Dendritic cell treated with granulocyte-macrophage colony-stimulating factor and Interleukin-4, amounts not matched to agents 40 ng/mL and 50 ng/mL, for 4 days (primary cell): ENCODE measurements around the gene FGGY.
"Not testable (repeated sequence)": the region's sequence is repeated elsewhere in the genome, so short reads cannot be mapped to it uniquely, and the experiment has no call there.

Experiments
- H3K27ac Mint-ChIP-seq: one replicate; pipeline ENCODE4 v1.8.0; 2022; ENCODE audit warnings: mild to moderate bottlenecking, mixed read lengths
- H3K27me3 Mint-ChIP-seq: one replicate; pipeline ENCODE4 v1.8.0; 2022; ENCODE audit warnings: mild to moderate bottlenecking, mixed read lengths
- H3K36me3 Mint-ChIP-seq: one replicate; pipeline ENCODE4 v1.8.0; 2022; ENCODE audit warnings: low read depth, mixed read lengths
- H3K4me1 Mint-ChIP-seq: one replicate; pipeline ENCODE4 v1.8.0; 2022; ENCODE audit warnings: low read depth, mixed read lengths
- H3K4me3 Mint-ChIP-seq: one replicate; pipeline ENCODE4 v1.8.0; 2022; ENCODE audit warnings: mild to moderate bottlenecking, moderate library complexity, mixed read lengths
- H3K9me3 Mint-ChIP-seq: one replicate; pipeline ENCODE4 v1.8.0; 2022; ENCODE audit warnings: mixed read lengths
- intact Hi-C: fragments of 100-400 bp; cut with micrococcal nuclease; formaldehyde crosslinking; loops from one replicate; pipeline ENCODE4 v1.15.0; 2022

FGGY gene

GRCh38 chr1:59554011-59554663, 257.2 kb downstream of the FGGY start:
- Mint-ChIP-seq H3K27ac (no peak overlapping the region), H3K27me3 (no peaks in the 10 kb centered on the region), H3K36me3 (peaks cover 21% of the 10 kb centered on the region), H3K4me3 (no peak overlapping the region), H3K9me3 (peaks cover 39% of the 10 kb centered on the region), H3K4me1 (peaks cover 35% of the 10 kb centered on the region)
- intact Hi-C loops, result no loop called here

DNA sequence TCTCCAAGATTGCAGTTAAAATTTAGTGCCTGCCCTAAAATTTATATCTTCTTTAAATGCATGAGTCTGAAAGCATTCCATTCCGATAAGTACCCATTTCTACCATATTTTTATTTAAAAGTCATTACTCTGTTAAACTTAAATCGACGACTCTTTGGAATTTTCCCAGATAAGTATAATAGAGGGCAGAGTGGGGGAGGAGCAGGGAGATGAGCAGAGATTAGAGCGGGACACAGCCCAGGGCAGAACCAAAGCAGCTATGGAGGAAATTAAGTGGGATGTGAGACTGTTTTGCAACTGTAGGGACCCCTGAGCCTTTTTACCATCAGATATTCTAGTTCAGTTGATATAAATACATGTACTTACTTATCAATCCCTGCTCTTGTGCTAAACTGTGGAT, 257.9 kb downstream of the FGGY start:
- no peak overlapping the region for H3K4me3 Mint-ChIP-seq
- peaks cover 32% of the 10 kb centered on the region for H3K4me1 Mint-ChIP-seq
- H3K27ac Mint-ChIP-seq, result no peak overlapping the region
- H3K27me3 Mint-ChIP-seq, result no peaks in the 10 kb centered on the region
- H3K36me3 Mint-ChIP-seq, result peaks cover 21% of the 10 kb centered on the region
- intact Hi-C loops, result no loop called here
- peaks cover 41% of the 10 kb centered on the region for H3K9me3 Mint-ChIP-seq

- Mint-ChIP-seq H3K9me3 (peaks cover 41% of the 10 kb centered on the region), H3K4me3 (no peak overlapping the region), H3K27ac (no peak overlapping the region), H3K27me3 (no peaks in the 10 kb centered on the region), H3K4me1 (peaks cover 26% of the 10 kb centered on the region), H3K36me3 (peaks cover 21% of the 10 kb centered on the region)
- intact Hi-C loops, result no loop called here
Observed at GRCh38 chr1:59556398-59556797, 259.5 kb downstream of the FGGY start.

DNA sequence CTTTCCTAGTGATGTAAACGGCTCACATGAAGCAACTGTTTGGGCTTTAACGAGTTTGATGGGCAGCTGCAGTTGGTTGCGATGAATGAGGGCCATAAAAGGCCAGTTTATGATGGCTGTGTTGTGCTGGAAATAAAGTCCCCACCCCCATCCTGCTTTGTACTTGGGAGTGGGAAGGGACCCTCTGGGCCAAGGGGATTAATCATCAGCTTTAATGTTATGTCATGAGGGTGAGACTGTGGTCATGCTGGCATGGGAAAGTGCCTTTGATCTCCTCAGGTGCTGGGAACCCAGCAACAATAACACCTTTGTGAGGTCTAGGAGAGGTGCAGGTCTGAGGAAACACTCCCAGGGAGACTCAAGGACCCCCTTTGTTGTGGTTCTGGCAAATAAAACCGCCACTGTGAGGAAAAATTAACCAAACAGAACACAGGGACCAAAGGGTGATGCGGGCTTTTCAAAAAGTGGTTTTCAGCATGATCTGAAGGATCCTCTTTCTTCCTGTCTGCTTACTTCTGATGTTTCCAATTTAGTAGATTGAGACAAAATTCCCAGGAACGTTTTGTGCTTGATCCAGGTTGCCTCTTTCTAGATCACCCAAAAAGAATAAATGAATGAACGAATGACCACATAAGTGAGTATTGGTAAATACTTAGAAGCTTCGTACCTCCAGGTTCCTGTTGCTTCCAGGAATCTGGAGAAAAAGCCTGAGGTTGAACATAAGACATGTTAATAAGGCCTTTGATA, 260.1 kb downstream of the FGGY start:
- intact Hi-C loops, result no loop called here
- no peak overlapping the region for H3K27ac Mint-ChIP-seq

GRCh38 chr1:59557549-59557885, 260.6 kb downstream of the FGGY start:
- H3K27me3 Mint-ChIP-seq, result no peaks in the 10 kb centered on the region
- intact Hi-C loops, result no loop called here

More for the DNA sequence above, 260.1 kb downstream of the FGGY start:
- peaks cover 21% of the 10 kb centered on the region for H3K4me1 Mint-ChIP-seq
- peaks cover 21% of the 10 kb centered on the region for H3K36me3 Mint-ChIP-seq
- no peaks in the 10 kb centered on the region for H3K27me3 Mint-ChIP-seq
- H3K4me3 Mint-ChIP-seq, result no peak overlapping the region
- peaks cover 38% of the 10 kb centered on the region for H3K9me3 Mint-ChIP-seq

GRCh38 chr1:59558580-59558979, 261.7 kb downstream of the FGGY start:
- H3K27me3 Mint-ChIP-seq, H3K4me3 Mint-ChIP-seq, intact Hi-C loops, H3K4me1 Mint-ChIP-seq, H3K27ac Mint-ChIP-seq: not testable (repeated sequence)
- Mint-ChIP-seq H3K9me3 (peaks cover 38% of the 10 kb centered on the region), H3K36me3 (peaks cover 21% of the 10 kb centered on the region)

More at GRCh38 chr1:59557549-59557885, 260.6 kb downstream of the FGGY start:
- H3K4me3 Mint-ChIP-seq, result no peak overlapping the region
- peaks cover 16% of the 10 kb centered on the region for H3K4me1 Mint-ChIP-seq
- peaks cover 38% of the 10 kb centered on the region for H3K9me3 Mint-ChIP-seq
- peaks cover 21% of the 10 kb centered on the region for H3K36me3 Mint-ChIP-seq
- no peak overlapping the region for H3K27ac Mint-ChIP-seq

DNA sequence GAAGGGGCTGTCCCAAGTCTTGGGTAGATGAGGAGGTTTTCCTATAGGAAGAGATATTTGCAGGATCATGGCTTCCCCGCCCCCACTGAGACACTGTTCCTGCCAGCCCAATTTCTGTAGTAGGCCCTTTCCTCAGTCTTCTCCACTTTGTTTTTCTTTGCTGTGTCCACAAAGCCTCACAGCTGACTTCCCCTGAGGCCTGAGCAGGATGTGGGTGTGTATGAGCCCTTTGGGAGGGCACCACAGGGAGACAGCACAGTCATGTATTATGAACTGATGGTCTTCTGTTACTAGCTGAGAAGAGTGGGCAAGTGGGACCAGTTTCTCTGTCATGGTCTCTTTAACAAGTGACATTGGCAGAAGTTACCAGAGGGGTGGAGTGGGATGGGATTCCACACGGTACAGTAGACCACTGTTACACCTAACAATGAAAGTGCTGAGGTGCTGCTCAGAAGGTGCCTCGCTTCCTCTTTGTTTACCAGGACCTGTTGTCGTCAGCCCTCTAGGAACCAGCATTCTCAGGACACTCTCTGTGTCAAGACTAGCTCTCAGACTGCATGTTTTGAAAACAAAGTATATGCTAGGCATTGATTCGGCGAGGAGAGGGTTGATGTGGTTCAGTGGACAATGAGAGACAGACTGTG, 264.0 kb downstream of the FGGY start:
- intact Hi-C loops, result no loop called here
- H3K36me3 Mint-ChIP-seq, result peaks cover 15% of the 10 kb centered on the region
- H3K4me1 Mint-ChIP-seq, result peaks cover 20% of the 10 kb centered on the region
- H3K27ac Mint-ChIP-seq, result no peak overlapping the region
- peaks cover 38% of the 10 kb centered on the region for H3K9me3 Mint-ChIP-seq
- H3K4me3 Mint-ChIP-seq, result no peak overlapping the region
- no peaks in the 10 kb centered on the region for H3K27me3 Mint-ChIP-seq

- Mint-ChIP-seq H3K27me3 (no peaks in the 10 kb centered on the region), H3K4me1 (peaks cover 21% of the 10 kb centered on the region), H3K36me3 (peaks cover 15% of the 10 kb centered on the region), H3K27ac (no peak overlapping the region), H3K4me3 (no peak overlapping the region), H3K9me3 (peaks cover 35% of the 10 kb centered on the region)
- intact Hi-C loops, result no loop called here
Observed at GRCh38 chr1:59561796-59562195, 264.9 kb downstream of the FGGY start.

DNA sequence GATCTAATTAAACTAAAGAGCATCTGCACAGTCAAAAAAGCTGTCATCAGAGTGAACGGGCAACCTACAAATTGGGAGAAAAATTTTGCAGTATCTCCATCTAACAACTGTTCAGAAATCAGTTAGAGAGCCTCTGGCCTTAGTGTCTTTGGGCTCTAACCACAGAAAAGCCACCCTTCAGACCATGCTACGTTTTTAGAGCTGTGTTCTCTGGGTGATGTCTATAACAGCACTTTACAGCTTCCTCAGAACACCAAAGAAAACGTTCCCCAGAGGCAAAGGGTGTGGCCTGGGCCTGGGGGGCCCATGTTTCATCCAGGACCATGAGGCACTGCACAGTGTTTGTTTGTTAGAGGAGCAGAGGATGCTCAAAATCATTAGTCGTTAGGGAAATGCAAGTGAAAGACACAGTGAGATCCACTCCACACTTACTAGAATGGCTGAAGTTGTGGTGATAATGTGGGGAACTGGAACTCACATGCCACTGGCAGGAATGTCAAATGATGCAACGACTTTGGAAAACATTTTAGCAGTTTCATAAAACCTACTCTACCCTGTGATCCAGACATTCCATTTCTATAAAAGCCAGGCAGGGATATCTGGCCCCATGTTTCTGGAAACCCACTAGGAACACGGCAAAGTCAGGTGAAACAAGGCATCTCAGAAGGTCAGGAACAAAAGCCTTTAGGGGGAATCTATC, 267.4 kb downstream of the FGGY start:
- H3K36me3 Mint-ChIP-seq, result no peaks in the 10 kb centered on the region
- intact Hi-C loops, result no loop called here
- H3K27ac Mint-ChIP-seq, result no peak overlapping the region
- H3K4me1 Mint-ChIP-seq, result peaks cover 21% of the 10 kb centered on the region
- H3K27me3 Mint-ChIP-seq, result no peaks in the 10 kb centered on the region
- H3K9me3 Mint-ChIP-seq, result peaks cover 10% of the 10 kb centered on the region
- H3K4me3 Mint-ChIP-seq, result no peak overlapping the region

DNA sequence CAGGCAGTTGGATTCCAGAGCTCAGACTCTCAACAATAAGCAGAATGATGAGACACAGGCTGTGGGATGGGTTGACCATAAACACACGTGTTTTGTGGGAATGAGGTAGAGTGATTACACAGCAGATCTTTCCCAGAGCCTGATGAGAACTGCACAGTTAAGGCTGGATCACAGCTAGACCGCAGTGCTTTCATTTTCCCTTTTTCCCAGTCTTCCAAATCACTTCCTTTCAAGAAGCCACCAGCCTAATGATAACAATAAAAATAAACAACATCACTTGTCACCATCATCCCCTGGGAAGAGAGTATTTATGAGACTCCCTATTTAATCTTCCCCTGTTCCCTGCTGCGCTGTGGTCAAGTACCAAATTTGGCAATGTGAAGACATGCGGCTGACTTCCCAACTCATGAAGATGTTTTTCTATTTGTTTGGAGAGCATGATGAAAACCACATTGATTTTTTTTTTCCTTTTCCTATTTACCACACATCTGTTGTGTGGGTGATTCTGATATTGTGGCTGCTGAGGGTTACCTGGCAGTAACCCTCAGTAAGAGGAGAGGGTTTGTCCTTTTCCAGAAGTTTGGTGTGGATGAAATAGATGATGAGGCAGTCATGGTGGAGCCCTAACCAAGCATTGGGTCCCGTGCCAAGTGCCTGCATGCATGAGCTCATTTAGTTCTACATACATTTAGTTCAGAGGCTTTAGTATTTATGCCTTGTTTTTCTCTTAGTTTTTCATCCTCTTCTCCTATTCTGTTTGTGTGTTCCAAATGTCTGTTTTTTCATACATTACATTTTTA, 268.9 kb downstream of the FGGY start:
- H3K27ac Mint-ChIP-seq, result no peak overlapping the region
- intact Hi-C loops, result no loop called here
- H3K4me1 Mint-ChIP-seq, result peaks cover 23% of the 10 kb centered on the region
- H3K36me3 Mint-ChIP-seq, result no peaks in the 10 kb centered on the region
- no peaks in the 10 kb centered on the region for H3K9me3 Mint-ChIP-seq
- H3K4me3 Mint-ChIP-seq, result no peak overlapping the region
- no peaks in the 10 kb centered on the region for H3K27me3 Mint-ChIP-seq

- peaks cover 39% of the 10 kb centered on the region for H3K4me1 Mint-ChIP-seq
Observed at GRCh38 chr1:59568158-59568935, 271.5 kb downstream of the FGGY start.

DNA sequence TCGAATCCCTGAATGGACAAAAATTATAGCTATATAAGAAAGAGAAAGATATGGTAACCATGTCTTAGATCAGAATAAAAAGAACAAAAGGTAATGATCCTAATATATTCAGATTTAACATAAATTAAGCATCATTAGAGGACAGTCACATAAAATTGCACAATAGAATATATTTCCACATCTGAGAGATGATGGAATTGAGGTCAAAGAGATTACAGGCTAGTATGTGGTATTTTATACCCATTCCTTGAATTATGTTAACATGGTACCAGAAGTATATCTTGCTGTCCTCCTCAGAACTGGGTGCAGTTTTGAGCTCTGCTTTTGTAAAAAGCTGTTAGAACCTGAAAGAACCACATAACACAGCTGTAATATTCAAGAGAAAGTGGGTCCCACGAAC, 272.3 kb downstream of the FGGY start:
- intact Hi-C loops, result no loop called here
- H3K36me3 Mint-ChIP-seq, result peaks cover 4% of the 10 kb centered on the region
- H3K27ac Mint-ChIP-seq, result no peak overlapping the region
- no peaks in the 10 kb centered on the region for H3K27me3 Mint-ChIP-seq
- peaks cover 5% of the 10 kb centered on the region for H3K9me3 Mint-ChIP-seq
- peaks cover 37% of the 10 kb centered on the region for H3K4me1 Mint-ChIP-seq
- no peak overlapping the region for H3K4me3 Mint-ChIP-seq

More at GRCh38 chr1:59568158-59568935, 271.5 kb downstream of the FGGY start:
- H3K27ac Mint-ChIP-seq, result no peak overlapping the region
- no peaks in the 10 kb centered on the region for H3K27me3 Mint-ChIP-seq
- intact Hi-C loops, result no loop called here
- no peak overlapping the region for H3K4me3 Mint-ChIP-seq
- no peaks in the 10 kb centered on the region for H3K9me3 Mint-ChIP-seq
- H3K36me3 Mint-ChIP-seq, result no peaks in the 10 kb centered on the region

DNA sequence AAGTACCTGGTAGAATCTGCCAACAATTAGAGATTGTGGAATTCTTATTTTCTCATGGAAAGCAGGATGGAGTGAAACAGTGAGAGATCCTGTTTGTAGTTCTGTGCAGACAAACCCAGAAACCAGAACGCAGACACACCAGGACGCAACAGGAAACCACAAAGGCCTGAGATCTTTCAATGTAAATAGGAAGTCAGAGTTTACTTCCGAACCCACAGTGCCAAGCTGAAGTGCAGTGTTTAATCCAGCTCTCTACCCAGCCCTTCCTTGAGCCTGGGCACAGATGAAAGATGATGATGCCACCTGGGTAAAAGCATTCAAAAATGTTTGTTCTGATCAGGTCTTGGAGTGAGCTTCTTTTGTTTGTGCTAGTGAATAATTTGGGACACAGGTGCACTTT, 273.6 kb downstream of the FGGY start:
- no peak overlapping the region for H3K27ac Mint-ChIP-seq
- H3K4me1 Mint-ChIP-seq, result peaks cover 32% of the 10 kb centered on the region
- H3K36me3 Mint-ChIP-seq, result peaks cover 7% of the 10 kb centered on the region
- no peak overlapping the region for H3K4me3 Mint-ChIP-seq
- peaks cover 9% of the 10 kb centered on the region for H3K9me3 Mint-ChIP-seq
- H3K27me3 Mint-ChIP-seq, result no peaks in the 10 kb centered on the region
- intact Hi-C loops, result no loop called here
